Measurements from ENCODE around the gene NOX3. TPM values are rescaled to one million over a fixed set of nuclear protein-coding genes. Genes with fewer than 3 reads are reported as not detected.
A peak's percentile ranks its signal among the peaks of the same experiment; 100 is the strongest.

NOX3 gene
- total and polyA plus RNA-seq, 10 of the 15 experiments (the other 5 are each of a cell fraction or from before 2014, with no cell fraction given) = not detected

GRCh38 chr6:155346957-155347356 is 108.7 kb downstream of the NOX3 start:
- RAD21 ChIA-PET (ENCODE audit: unreplicated experiment) = no interaction called here
- ATAC-seq = no peak
- in situ Hi-C loops (cut with MboI) = no loop called here
- no peak for TF ChIP-seq PBX3 (IDR thresholded peaks at IDR 0.05; ENCODE audit: insufficient replicate concordance, low read depth, low read length)
- TF ChIP-seq JUND (IDR thresholded peaks at IDR 0.05; ENCODE audit: low read depth, low read length) = no peak
- TF ChIP-seq NFYA (IDR thresholded peaks at IDR 0.05; ENCODE audit: borderline replicate concordance, low read depth, low read length) = no peak
- TF ChIP-seq NKRF (conservative IDR thresholded peaks at IDR 0.05) = no peak
- no peak for TF ChIP-seq MEF2A (IDR thresholded peaks at IDR 0.05; ENCODE audit: insufficient read depth, low read depth, low read length)
- peak; percentile 75 for TF ChIP-seq KLF5 (IDR thresholded peaks at IDR 0.05; ENCODE audit: partially characterized antibody)
- 0 out of 2 replicates have a peak, but pooled peaks have one; percentile 12 for TF ChIP-seq RELB (IDR thresholded peaks at IDR 0.05; ENCODE audit: low read depth)
- TF ChIP-seq ASH2L (IDR thresholded peaks at IDR 0.05; ENCODE audit: borderline replicate concordance, low read depth) = no peak
- TF ChIP-seq YY1 (IDR thresholded peaks at IDR 0.05; ENCODE audit: low read depth, low read length) = no peak
- no peak for TF ChIP-seq CTCF (IDR thresholded peaks at IDR 0.05 in 2 of 3, conservative IDR thresholded peaks at IDR 0.05 in 1 of 3; ENCODE audit: control insufficient read depth in 2 of 3, extremely low read depth in 1 of 3, insufficient read depth in 1 of 3, low read depth in 3 of 3, low read length in 3 of 3)
- TF ChIP-seq SIN3A (IDR thresholded peaks at IDR 0.05; ENCODE audit: low read depth, low read length) = no peak
- peak; percentile 44 for TF ChIP-seq SKIL (IDR thresholded peaks at IDR 0.05; ENCODE audit: low read depth, poor library complexity, severe bottlenecking)
- no peak for TF ChIP-seq SUZ12 (IDR thresholded peaks at IDR 0.05; ENCODE audit: unreplicated experiment)
- TF ChIP-seq LARP7 (IDR thresholded peaks at IDR 0.05) = no peak
- no peak for TF ChIP-seq RFX5 (IDR thresholded peaks at IDR 0.05; ENCODE audit: low read depth, low read length)
- TF ChIP-seq PAX8 (IDR thresholded peaks at IDR 0.05) = no peak

More at GRCh38 chr6:155346957-155347356, 108.7 kb downstream of the NOX3 start:
- Histone ChIP-seq H3K4me1 (ENCODE audit: control insufficient read depth, insufficient read depth, low read length) (peaks cover 31% of the 10 kb centered on the region), H2AFZ (ENCODE audit: control insufficient read depth, low read depth, low read length) (no peak overlapping the region), H3K36me3 (ENCODE audit: control insufficient read depth in 2 of 2, insufficient read depth in 2 of 2, low read length in 1 of 2) (no peaks in the 10 kb centered on the region), H3K79me2 (ENCODE audit: control insufficient read depth, insufficient read depth, low read length) (no peaks in the 10 kb centered on the region), H3K9me3 (replicated peaks; ENCODE audit: control insufficient read depth, insufficient read depth, low read length) (peaks cover 43% of the 10 kb centered on the region), H3K27me3 (replicated peaks in 1 of 2; ENCODE audit: control insufficient read depth in 2 of 2, insufficient read depth in 2 of 2, low read length in 1 of 2) (no peaks in the 10 kb centered on the region), H3K9ac (ENCODE audit: control insufficient read depth, insufficient read depth, low read length) (no peak overlapping the region), H3K4me3 (no peak overlapping the region), H3K4me2 (ENCODE audit: control insufficient read depth, insufficient read depth) (no peak overlapping the region), H3K27ac (ENCODE audit: control insufficient read depth, insufficient read depth) (no peak overlapping the region), H4K20me1 (ENCODE audit: control insufficient read depth, insufficient read depth) (no peaks in the 10 kb centered on the region)
- POLR2A ChIA-PET = no interaction called here
- FAIRE-seq (no peak), DNase-seq (ENCODE audit: low read depth, low spot score) (no peak)
- no TSS peak for BruUV-seq (replicated peaks)
- CTCF ChIA-PET = interaction anchor here (1.2 to 1.8 kb wide), 2 partner anchors 10 to 18 kb away, joined by 3 to 4 read pairs; no protein-coding TSS in a partner anchor
- SMC1A ChIA-PET (ENCODE audit: uncharacterized antibody, unreplicated experiment) = interaction anchor here (1.3 kb wide), 1 partner anchor 15 kb away, joined by 4 read pairs; no protein-coding TSS in a partner anchor
- intact Hi-C loops (cut with micrococcal nuclease; ENCODE audit: unreplicated experiment) = no loop called here
